HG03060 (cell line): Measurements from ENCODE around the gene MYL3.

Experiments
- ATAC-seq: cut with Tn5 transposase; IDR thresholded peaks from one replicate; pipeline ENCODE4 v1.9.1; 2021; ENCODE audit warnings: low read depth, moderate number of reproducible peaks; ENCODE audit not compliant: unreplicated experiment

Gene MYL3

GRCh38 chr3:46883830-46884185 is 20.6 kb upstream of the MYL3 start:
- no peak for ATAC-seq

GRCh38 chr3:46883054-46883829 is 20.0 kb upstream of the MYL3 start:
- ATAC-seq, result no peak

GRCh38 chr3:46882377-46883053 is 19.3 kb upstream of the MYL3 start:
- no peak for ATAC-seq

- ATAC-seq, result no peak
Observed at GRCh38 chr3:46881596-46882376, 18.5 kb upstream of the MYL3 start.

- no peak for ATAC-seq
Observed at GRCh38 chr3:46880884-46881595, 17.8 kb upstream of the MYL3 start.

GRCh38 chr3:46878781-46879436 is 15.7 kb upstream of the MYL3 start:
- ATAC-seq, result no peak

- no peak for ATAC-seq
Observed at GRCh38 chr3:46877406-46878125, 14.3 kb upstream of the MYL3 start, which contains the start of gene PTH1R. PTH1R (plus strand) TSS chr3:46877721; CDS start chr3:46883560, 5,839 bp downstream.

GRCh38 chr3:46876313-46877300 is 13.4 kb upstream of the MYL3 start:
- ATAC-seq, result no peak

- ATAC-seq, result no peak
Observed at GRCh38 chr3:46875560-46875959, 12.3 kb upstream of the MYL3 start.

- no peak for ATAC-seq
Observed at GRCh38 chr3:46874430-46874829, 11.2 kb upstream of the MYL3 start.

- no peak for ATAC-seq
Observed at GRCh38 chr3:46873521-46873920, 10.3 kb upstream of the MYL3 start.

- ATAC-seq, result no peak
Observed at GRCh38 chr3:46871222-46871621, 8.0 kb upstream of the MYL3 start.

- ATAC-seq, result no peak
Observed at GRCh38 chr3:46870651-46871050, 7.4 kb upstream of the MYL3 start.

- no peak for ATAC-seq
Observed at GRCh38 chr3:46869440-46869839, 6.2 kb upstream of the MYL3 start.

GRCh38 chr3:46868948-46869347 is 5.7 kb upstream of the MYL3 start:
- no peak for ATAC-seq

- no peak for ATAC-seq
Observed at GRCh38 chr3:46868287-46868686, 5.0 kb upstream of the MYL3 start.

- ATAC-seq, result no peak
Observed at GRCh38 chr3:46867550-46867898, 4.3 kb upstream of the MYL3 start.

- no peak for ATAC-seq
Observed at GRCh38 chr3:46866720-46867549, 3.7 kb upstream of the MYL3 start.
